Astrocyte (in vitro differentiated cells and primary cell): ENCODE measurements around the gene BICRAL.

Experiments
- EZH2 ChIP-seq: IDR thresholded peaks from 2 replicates; pipeline ENCODE4 v1.6.1; 2012; ENCODE audit warnings: mild to moderate bottlenecking, low read length, inconsistent platforms; ENCODE audit not compliant: insufficient read depth
- TF ChIP-seq, protein P1 (sequence below): IDR thresholded peaks from 2 replicates; pipeline ENCODE4 v1.5.1; 2011; ENCODE audit warnings: low read depth, mild to moderate bottlenecking, inconsistent platforms, low read length, moderate library complexity; ENCODE audit not compliant: insufficient read depth

DNA sequence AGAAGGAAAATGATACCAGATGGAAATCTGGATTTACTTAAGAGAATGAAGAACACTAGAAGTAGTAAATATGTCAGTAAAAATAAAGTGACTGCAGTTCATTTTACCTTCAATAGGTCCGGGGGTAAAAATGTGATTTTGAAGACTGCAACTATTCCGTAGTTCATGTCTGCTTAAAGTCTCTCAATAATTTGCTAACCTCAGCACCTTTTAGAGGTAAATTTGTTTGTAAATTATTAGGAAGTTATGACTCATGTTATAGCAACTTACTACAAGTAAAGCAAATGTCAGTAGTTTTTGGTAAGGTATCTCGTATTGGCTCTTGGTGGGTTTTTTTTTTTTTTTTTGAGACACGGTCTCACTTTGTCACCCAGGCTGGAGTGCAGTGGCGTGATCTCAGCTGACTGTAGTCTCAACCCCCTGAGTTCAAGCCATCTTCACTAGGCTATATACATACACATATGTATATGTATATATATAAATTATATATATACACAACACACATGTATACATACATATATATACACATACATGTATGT is 32.1 kb downstream of the BICRAL start:
- TF ChIP-seq, protein P1, sequence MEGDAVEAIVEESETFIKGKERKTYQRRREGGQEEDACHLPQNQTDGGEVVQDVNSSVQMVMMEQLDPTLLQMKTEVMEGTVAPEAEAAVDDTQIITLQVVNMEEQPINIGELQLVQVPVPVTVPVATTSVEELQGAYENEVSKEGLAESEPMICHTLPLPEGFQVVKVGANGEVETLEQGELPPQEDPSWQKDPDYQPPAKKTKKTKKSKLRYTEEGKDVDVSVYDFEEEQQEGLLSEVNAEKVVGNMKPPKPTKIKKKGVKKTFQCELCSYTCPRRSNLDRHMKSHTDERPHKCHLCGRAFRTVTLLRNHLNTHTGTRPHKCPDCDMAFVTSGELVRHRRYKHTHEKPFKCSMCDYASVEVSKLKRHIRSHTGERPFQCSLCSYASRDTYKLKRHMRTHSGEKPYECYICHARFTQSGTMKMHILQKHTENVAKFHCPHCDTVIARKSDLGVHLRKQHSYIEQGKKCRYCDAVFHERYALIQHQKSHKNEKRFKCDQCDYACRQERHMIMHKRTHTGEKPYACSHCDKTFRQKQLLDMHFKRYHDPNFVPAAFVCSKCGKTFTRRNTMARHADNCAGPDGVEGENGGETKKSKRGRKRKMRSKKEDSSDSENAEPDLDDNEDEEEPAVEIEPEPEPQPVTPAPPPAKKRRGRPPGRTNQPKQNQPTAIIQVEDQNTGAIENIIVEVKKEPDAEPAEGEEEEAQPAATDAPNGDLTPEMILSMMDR = no peak
- TF ChIP-seq EZH2 = no peak
